Stimulated activated CD4-positive, alpha-beta T cell treated with anti-CD3 and anti-CD28 coated beads, Interleukin-2, amount 100 ng/mL, for 24 hours (primary cell): Measurements from ENCODE around the gene TRPM6.
A peak's percentile ranks its signal among the peaks of the same experiment; 100 is the strongest.
"Not testable (repeated sequence)": the region's sequence is repeated elsewhere in the genome, so short reads cannot be mapped to it uniquely, and the experiment has no call there.

Experiments
- DNase-seq, 2 donors: peaks; one replicate each; pipeline ENCODE4 v3.0.0-alpha.2; 2020

The TRPM6 gene, protein sequence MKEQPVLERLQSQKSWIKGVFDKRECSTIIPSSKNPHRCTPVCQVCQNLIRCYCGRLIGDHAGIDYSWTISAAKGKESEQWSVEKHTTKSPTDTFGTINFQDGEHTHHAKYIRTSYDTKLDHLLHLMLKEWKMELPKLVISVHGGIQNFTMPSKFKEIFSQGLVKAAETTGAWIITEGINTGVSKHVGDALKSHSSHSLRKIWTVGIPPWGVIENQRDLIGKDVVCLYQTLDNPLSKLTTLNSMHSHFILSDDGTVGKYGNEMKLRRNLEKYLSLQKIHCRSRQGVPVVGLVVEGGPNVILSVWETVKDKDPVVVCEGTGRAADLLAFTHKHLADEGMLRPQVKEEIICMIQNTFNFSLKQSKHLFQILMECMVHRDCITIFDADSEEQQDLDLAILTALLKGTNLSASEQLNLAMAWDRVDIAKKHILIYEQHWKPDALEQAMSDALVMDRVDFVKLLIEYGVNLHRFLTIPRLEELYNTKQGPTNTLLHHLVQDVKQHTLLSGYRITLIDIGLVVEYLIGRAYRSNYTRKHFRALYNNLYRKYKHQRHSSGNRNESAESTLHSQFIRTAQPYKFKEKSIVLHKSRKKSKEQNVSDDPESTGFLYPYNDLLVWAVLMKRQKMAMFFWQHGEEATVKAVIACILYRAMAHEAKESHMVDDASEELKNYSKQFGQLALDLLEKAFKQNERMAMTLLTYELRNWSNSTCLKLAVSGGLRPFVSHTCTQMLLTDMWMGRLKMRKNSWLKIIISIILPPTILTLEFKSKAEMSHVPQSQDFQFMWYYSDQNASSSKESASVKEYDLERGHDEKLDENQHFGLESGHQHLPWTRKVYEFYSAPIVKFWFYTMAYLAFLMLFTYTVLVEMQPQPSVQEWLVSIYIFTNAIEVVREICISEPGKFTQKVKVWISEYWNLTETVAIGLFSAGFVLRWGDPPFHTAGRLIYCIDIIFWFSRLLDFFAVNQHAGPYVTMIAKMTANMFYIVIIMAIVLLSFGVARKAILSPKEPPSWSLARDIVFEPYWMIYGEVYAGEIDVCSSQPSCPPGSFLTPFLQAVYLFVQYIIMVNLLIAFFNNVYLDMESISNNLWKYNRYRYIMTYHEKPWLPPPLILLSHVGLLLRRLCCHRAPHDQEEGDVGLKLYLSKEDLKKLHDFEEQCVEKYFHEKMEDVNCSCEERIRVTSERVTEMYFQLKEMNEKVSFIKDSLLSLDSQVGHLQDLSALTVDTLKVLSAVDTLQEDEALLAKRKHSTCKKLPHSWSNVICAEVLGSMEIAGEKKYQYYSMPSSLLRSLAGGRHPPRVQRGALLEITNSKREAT (N-terminal part only)

DNA sequence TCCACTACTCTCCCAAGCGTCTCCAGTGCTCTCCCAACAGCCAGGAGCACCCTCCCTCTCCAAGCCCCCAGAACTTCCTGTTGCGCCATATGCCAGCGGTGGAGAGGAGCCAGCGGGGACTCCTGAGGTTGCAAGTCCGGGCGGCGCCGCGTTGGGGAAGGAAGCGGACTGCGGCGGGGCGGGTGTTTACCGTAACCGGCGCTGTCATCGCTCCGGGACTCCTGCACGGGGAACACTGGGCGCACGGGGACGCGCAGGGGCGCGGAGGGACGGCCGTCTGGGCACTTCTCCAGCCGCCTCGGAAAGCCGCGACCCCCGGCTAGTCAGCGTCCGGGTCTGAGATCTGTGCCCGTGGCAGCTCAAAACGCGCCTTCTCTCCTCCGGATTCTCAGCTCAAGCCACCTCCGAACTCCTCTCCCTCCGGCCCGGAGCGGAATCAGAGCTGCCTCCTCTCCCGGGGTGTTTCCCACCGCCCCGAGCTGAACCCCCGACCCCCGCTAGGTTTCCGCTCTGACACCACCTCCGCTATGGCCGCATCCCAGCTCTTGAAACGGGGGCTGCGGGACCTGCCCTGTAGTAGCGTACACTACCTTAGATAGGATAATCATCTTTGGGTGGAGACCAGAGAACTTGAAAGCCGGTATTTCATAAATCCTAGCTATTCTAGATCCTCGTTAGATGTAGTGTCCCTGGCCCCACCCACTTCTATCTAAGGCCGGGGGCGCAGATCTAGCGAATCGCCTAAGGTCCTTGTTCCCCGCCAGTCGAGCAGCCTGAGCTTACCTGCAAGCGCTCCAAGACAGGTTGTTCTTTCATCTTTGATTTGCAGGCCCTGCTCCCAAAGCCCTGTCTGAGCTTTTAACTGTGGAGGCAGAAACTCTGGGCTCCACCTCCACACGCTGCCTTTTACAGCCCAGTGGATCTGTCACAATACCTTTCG lies at the start of gene TRPM6:
Gene TRPM6 (minus strand): TSS at position 881 of the 940 bp plus-strand sequence. CDS start 65 bp downstream, at position 816.
- DNase-seq = peak; percentile 33 to 59

DNA sequence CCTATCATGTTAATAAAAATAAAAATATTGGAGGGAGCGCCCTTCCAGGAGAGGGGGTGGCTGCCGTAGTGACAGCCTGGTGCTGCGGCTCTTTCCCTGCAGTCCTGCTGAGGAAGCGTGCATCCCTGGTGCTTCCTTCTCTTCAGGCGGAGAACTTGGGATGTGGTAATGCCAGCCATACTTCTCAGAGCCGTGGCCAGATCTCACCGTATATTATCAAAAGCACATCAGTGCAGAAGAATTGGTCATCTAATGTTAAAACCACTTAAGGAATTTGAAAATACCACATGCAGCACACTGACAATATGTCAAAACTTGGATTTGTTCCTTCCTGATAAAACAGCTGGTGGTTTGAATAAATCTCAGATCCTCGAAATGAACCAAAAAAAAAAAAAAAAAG lies 47.3 kb upstream of the TRPM6 start:
- no peak for DNase-seq

DNA sequence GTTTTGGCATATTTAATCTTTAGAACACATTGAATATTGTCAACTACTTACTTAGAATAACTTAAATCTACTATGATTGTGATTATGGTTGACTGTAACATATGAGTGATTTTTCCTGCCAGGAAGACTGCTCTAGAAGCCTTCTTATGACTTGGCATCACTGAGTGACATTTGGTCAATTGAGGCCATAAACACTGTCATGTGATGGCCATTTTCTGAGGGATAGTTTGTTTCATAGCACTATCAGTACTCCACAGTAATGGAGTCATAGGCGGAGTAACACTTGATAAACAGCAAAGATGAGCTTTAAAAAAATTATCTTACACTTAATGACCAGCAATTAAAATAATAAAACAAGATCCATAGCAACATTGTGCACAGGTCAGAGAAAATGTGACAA lies 34.0 kb upstream of the TRPM6 start:
- no peak for DNase-seq

DNA sequence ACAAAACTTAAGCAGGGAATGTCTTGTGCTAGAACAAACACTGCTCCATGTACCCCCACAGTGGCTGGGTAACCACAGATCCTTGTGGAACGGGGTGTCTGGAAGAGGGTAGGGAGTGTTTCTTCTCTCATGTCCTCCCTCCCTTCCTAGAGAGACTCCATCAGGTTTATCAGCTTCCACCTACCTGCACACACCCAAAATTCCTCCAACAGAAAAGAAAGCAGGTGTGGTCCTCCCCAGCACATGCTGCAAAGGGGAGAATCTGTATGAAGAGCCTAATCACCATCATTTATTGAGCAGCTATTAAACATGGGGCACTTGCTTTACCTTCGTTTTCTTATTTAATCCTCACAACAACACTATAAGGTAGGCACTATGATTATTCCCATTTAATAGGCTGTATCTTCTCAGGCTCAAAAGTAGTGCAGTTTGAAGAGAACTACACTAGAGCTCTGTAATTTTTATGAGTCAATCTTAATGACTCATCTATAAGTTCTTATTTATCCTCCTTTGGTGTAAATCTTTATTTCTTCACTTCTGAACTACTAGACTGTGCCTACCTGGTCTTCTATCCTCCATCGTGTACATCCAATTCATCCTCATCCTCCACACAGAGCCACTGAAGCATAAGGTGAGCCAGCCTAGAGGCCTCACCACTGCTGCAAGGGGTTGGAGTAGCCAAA lies 33.4 kb upstream of the TRPM6 start:
- DNase-seq = no peak

DNA sequence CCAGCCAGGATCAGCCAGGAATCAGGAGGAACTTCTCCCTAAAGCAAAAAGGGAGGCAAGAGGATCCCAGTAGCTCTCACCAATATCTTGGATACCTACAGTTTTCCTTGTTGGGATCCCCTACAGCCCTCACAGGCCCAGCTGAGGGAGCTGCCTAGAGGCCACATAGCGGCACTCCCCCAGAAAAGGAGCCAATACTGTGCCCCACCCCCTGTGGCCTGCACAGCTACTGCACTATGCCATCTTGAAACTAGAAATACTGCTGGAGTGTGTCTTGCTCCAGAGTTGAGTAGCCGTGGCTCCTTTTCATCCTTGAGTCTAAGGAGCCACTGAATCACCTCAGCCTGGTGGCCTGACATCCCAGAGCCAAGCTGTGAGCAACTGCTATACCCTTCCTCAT lies 22.3 kb upstream of the TRPM6 start:
- no peak for DNase-seq

DNA sequence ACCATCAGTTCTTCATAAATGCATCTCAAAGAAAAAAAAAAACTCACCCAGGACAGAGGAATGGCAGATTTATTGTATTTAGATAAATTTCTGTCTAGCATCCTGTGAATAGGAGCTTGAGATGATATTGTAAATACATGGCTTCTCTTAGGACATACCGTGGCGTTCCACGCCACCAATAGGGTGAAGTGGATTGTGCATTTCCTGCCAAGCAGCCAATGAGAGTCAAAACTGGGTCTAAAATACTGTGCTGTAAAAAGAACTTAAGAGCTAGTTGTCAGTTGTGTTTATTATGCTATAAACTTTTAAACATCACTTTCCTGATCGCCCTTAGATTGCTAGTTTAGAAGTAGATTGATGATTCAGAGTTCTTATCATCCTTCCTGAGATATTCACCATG lies 20.9 kb upstream of the TRPM6 start:
- no peak for DNase-seq

DNA sequence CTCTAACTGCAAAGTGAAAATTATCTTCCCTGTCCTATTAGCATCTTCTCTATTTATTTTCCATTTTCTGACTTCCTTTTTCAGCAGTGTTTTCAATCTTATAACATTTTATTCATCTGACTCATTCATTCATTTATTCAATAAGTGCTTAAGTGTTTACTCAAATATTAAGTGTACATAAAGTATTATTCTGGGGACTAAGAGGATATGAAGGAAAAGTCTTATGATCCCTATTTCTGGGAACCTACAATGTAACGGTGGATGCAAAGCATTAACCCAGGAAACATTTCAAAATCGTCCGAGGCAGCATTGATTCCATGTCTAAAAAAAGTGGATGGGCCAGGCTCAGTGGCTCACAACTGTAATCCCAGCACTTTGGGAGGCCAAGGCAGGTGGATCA lies 19.4 kb upstream of the TRPM6 start:
- DNase-seq = no peak

DNA sequence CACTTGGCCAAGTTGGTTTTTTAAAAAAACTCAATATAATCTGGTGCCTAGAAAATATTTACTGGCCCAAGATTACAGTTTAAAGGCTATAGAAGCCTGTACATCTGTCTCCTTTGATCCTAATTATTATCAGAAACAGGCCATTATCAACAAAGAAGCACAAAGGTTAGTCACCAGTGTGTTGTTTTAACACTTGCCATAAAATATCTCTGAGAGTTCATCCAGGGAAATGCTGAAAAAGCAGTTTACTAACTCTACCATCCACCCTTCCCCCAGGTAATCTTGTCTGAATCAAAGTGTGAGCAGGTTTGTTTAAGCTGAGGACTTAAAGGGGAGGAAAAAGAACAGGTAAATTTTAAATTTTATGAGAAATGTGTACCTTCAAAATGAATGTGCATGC lies 13.3 kb upstream of the TRPM6 start:
- no peak for DNase-seq

DNA sequence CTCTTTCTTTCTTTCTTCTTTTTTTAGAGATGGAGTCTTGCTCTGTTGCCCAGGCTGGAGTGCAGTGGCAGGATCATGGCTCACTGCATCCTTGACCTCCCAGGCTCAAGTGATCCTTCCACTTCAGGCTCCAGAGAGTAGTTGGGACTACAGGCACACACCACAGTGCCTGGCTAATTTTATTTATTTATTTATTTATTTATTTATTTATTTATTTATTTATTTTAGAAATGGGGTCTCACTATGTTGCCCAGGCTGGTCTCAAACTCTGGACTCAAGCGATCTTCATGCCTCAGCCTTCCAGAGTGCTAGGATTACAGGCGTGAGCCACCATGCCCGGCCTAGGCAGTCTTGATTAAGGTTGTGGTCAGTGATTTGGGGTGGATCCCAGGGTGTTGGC lies 728 bp upstream of the TRPM6 start:
- not testable (repeated sequence) for DNase-seq

DNA sequence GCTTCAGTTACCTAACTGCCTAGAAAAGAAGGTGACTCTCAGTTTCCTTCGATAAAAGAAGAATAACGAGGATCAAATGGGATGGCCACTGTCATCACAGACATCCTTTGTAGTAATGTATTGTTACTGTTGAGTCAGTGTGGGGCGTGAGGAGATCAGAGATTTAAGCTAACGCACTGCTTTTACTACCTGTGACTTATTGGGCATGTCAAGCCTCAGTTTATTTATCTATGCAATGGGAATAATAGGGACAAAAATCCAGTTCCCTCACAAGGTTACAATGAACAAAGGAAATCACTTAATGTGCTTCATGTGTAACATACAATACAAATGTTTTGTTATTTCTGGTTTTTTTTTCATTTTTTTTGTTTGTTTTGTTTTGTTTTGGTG lies 255 bp upstream of the TRPM6 start:
- no peak for DNase-seq

DNA sequence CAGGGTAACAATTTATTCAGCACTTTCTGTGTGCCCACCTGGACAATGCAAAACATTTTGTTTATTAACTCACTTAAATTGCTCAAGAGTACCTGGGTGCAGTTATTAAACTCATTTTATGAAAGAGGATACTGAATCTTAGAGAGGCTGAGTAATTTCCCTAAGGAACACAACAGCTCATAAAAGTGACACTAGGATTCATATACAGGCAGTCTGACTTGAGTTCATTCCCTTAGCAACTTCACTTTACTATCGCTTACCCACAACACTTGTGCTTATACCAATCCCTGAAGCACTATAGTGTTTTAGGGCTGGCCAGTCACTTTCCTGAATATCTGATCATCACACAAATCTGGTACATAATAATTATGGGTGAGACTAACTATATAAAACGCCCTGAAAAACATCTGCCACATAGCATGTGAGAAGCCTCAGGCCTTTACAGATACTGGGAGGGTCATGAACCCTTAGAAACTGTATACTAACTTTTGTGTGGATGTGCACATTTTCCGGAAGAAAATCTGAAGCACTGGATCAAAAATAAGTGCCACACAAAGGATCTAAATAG lies 11.3 kb downstream of the TRPM6 start:
- no peak for DNase-seq

DNA sequence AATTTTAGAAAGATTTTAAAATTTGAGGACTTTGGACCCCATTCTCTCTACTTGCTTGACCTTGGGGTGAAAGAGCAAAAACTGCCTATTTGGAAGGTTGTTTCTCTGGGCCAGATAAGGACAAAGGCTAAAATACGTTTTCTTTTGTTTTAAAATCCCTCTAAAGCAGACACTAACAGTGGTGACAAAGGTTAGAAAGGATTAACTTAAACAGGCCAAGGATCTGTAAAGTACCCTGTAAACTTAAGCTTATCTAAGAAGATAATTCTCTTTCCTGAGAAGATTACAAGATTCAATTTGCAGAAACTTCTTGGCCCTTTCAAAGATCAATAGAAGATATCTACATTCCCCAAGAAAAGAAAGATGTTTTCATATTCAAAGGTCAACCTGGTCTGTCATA lies 12.1 kb downstream of the TRPM6 start:
- DNase-seq = no peak

DNA sequence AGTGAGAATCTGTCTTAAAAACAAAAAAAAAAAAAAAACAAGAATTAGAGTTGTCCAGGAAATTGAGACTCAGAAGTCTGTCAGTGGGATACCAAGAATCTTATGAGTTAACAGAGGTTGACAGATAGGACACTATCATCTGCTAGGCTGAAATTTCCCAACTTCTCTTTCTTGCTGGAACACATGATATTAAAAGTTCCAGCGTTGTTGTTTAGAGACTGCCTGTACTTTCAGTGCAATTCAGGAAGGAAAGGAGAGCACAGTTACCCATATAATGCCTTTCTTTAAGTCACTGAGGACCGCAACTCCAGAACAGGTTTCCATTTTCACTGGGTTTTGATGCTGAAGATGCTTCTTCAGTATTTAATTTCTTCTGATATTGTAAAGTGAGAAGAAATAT lies 13.5 kb downstream of the TRPM6 start:
- DNase-seq = no peak

DNA sequence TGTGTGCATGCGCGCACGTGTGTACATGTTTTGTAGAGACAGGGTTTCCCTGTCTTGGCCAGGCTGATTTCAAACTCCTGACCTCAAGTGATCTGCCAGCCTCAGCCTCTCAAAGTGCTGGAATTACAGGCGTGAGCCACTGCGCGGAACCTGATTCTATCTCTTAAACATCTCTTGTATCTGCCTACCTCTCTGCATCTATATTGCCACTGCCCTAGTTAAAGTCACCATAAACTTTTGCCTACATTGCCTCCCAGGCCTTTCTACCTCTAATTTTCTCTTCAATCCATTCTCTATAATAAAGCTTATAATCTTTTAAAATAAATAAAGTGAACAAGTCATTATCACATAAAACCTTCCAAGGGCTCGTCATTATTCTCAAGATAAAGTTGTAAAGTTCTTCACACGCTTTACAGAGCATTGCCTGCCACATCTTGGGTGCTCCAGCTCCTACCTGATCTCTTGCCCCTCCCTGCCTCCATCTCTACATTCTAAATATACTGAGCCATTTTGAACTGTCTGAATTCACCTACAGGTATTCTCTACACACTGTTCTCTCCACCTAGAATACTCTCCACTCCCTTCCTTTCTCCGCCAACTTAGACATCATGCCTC lies 15.0 kb downstream of the TRPM6 start:
- no peak for DNase-seq

DNA sequence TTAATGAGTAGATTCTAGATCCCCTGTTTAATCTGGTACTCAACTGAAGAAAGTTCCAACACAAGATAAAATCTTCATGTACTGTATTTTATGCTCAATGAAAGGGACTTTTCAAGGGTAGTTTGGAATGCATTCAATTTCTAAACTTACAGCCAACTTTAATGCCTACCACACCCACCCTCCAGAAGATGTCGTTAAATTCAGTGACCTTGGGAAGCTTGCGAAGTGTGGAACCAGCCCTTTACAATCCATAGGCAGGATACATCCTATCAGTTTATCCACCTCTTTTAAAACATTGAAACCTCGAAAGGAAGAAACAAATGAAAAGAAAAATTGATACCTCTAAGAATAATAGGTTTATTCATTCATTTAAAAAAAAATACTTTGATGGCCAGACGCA lies 20.2 kb downstream of the TRPM6 start:
- no peak for DNase-seq

DNA sequence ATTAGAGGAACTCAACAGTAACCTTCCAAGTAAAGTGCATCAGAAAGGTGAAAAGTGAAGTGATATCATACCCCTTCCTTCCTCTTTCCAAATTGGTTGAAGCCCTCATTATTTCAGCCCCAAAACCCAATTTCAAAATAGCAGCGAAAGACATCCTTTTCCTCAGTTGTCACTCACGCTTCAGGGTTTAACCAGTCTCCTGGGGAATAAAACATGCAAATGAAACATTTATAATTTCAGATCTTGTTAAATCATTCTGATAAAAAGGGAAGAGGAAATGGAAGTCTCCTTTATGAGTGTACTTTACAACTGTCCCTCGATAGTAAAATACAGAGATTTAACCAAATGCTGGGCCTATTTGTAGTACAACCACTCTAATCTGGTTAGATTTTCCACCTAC lies 22.5 kb downstream of the TRPM6 start:
- no peak for DNase-seq

DNA sequence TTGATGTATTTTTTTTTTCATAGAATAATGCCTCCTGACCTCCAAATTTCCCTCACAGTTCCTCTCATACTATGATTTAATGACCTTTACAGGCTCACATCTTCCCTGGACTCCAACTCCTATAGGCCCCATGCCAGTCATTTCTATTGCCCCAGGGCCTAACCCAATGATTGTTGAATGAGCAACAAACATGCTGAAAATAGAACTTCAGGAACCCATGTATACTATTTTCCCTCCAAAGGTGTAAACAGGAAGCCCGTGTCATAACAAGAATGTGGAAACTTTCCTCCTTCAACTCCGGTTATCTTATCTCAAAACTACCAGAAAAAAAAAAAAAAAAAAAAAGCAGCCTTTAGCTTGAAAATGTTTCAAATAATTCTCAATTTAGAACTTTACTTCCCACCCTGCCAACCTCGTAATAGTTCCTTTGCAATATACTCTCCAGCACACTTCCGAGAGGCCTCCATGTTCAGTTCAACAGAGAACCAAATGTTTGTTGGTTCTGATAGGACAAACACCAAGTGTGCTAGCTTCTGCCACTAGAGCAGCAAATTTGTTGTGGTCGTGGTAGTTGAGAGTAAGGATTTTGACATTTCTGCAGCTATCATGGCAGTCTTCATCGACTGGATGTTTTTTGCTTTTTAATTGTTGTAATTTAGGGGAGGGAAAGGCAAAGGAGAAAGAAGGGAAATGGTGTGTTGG lies 25.8 kb downstream of the TRPM6 start:
- DNase-seq = no peak

DNA sequence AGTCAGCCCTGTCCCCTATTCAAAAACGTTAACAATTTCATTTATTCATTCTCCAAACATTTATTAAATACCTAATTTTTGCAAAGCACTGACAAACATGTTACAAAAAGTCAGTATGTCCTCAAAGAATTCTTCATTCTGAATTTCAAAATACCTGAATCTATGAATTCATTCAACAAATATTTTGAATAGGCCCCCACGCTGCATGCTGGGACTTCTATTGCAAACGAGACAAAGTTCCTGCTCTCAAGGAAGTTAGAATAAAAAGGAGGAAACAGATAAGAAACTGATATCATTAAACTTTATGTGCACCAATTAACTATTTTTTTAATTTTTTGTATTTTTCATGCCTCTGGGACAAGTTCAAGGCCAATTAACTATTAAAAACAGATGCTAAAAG lies 26.6 kb downstream of the TRPM6 start:
- DNase-seq = no peak

DNA sequence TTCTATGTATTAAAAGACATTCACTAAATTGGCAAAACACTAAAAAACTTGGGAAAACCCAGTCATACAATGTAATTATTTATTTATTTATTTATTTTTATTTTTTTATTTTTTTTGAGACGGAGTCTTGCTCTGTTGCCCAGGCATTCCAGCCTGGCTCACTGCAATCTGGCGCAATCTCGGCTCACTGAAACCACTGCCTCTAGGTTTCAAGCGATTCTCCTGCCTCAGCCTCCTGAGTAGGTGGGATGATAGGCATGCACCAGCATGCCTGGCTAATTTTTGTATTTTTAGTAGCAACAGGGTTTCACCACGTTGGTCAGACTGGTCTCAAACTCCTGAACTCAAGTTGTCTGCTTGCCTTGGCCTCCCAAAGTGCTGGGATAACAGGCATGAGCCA lies 27.5 kb downstream of the TRPM6 start:
- not testable (repeated sequence) for DNase-seq

DNA sequence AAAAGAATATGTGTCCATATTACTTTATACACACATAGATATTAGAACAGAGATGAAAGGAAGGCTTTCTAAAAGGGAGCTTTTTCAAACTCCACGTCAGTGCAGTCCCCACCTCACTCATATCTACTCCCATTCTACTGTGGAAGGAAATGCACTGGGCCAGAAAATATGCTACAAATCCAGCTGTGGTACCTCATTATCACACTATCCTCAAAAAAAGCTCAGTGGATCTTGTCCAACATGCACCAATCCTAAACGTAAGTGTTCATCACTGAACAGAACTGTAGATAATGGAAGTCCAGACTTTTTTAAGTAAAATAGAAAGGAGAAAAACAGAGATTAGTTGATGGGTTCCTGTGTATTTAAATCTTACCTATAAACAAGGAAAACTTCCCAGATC lies 27.9 kb downstream of the TRPM6 start:
- DNase-seq = no peak
